ENCODE measurements around the gene ELAVL2. TPM values are rescaled to one million over a fixed set of nuclear protein-coding genes. Genes with fewer than 3 reads are reported as not detected.

Gene ELAVL2
- total RNA-seq, 6 experiments from 2014 or later: not detected

DNA sequence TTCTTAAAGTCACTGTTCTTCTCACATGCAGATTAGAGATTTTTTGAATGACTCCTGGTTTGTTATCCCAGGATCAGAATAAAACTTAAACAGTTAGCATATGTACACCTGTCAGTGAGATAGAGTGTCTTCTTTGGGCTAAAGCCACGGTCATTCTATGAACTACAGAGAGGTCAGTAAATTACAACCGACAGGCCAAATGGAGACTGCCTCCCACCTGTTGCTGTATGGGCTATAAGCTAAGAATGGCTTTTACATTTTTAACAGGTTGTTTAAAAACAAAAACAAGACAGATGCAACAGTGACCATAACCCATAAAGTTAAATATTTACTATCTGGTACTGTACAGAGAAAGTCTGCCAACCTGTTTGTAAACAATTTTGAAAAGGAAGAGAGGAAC lies 125.7 kb downstream of the ELAVL2 start:
- Histone ChIP-seq H3K27me3 (no peaks in the 10 kb centered on the region), H3K4me1 (no peaks in the 10 kb centered on the region), H3K36me3 (no peaks in the 10 kb centered on the region), H3K27ac (no peak overlapping the region), H3K9me3 (no peaks in the 10 kb centered on the region), H3K4me3 (no peak overlapping the region)
- no peak for ATAC-seq
- 48% methylated on average over 2 of the region's 2 CpGs for WGBS (ENCODE audit: insufficient coverage, low coverage, low lambda C conversion rate, missing lambda C conversion rate)
- DNase-seq: no peak
- no peak for TF ChIP-seq POLR2A (IDR thresholded peaks at IDR 0.05)
- TF ChIP-seq, protein P1, sequence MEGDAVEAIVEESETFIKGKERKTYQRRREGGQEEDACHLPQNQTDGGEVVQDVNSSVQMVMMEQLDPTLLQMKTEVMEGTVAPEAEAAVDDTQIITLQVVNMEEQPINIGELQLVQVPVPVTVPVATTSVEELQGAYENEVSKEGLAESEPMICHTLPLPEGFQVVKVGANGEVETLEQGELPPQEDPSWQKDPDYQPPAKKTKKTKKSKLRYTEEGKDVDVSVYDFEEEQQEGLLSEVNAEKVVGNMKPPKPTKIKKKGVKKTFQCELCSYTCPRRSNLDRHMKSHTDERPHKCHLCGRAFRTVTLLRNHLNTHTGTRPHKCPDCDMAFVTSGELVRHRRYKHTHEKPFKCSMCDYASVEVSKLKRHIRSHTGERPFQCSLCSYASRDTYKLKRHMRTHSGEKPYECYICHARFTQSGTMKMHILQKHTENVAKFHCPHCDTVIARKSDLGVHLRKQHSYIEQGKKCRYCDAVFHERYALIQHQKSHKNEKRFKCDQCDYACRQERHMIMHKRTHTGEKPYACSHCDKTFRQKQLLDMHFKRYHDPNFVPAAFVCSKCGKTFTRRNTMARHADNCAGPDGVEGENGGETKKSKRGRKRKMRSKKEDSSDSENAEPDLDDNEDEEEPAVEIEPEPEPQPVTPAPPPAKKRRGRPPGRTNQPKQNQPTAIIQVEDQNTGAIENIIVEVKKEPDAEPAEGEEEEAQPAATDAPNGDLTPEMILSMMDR (IDR thresholded peaks at IDR 0.05): no peak
- intact Hi-C loops (cut with DNase I): no loop called here

DNA sequence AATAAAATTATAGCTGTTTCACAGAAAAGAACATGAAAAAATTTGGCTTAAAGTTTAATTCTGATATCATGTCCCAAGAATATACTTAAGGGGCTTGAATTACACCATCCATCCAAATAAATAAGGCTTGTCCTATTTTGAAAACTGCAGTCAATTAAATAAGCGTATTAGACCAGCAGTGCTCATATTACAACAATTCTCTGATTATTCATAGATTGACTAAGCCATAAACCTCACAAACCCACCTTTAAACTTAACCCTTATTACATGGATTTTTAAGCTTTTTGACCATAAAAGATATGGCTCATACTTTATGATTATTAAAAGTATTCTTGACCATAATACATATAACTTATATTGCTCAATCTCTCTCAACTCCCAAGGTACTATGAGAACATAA lies 127.9 kb downstream of the ELAVL2 start:
- ATAC-seq (no peak), DNase-seq (no peak)
- Histone ChIP-seq H3K9me3 (no peaks in the 10 kb centered on the region), H3K4me3 (no peak overlapping the region), H3K27me3 (no peaks in the 10 kb centered on the region), H3K27ac (no peak overlapping the region), H3K36me3 (no peaks in the 10 kb centered on the region), H3K4me1 (no peaks in the 10 kb centered on the region)
- 56% methylated on average over 1 of the region's 1 CpG for WGBS (ENCODE audit: insufficient coverage, low coverage, low lambda C conversion rate, missing lambda C conversion rate)
- TF ChIP-seq POLR2A (IDR thresholded peaks at IDR 0.05): no peak
- TF ChIP-seq, protein P1 (IDR thresholded peaks at IDR 0.05): no peak
- intact Hi-C loops (cut with DNase I): no loop called here

DNA sequence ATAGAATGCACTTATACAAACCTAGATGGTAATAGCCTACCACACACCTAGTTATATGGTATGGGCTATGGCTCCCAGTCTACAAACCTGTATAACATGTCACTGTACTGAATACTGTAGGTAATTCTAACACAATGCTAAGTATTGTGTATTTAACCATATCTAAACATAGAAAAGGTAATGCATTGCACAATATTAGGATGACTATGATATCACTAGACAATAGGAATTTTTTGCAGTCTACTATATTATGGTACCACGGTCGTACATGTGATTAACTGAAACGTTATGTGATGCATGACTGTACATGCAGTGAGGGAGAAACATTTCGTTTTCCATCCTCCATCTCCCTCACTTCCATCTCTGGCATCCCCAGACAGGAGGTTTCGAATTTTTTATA lies 130.5 kb downstream of the ELAVL2 start:
- Histone ChIP-seq H3K27me3 (no peaks in the 10 kb centered on the region), H3K36me3 (no peaks in the 10 kb centered on the region), H3K27ac (no peak overlapping the region), H3K4me3 (no peak overlapping the region), H3K9me3 (no peaks in the 10 kb centered on the region), H3K4me1 (no peaks in the 10 kb centered on the region)
- DNase-seq (no peak), ATAC-seq (no peak)
- no peak for TF ChIP-seq POLR2A (IDR thresholded peaks at IDR 0.05)
- TF ChIP-seq, protein P1 (IDR thresholded peaks at IDR 0.05): no peak
- WGBS (ENCODE audit: insufficient coverage, low coverage, low lambda C conversion rate, missing lambda C conversion rate): 45% methylated on average over 5 of the region's 5 CpGs
- intact Hi-C loops (cut with DNase I): no loop called here

DNA sequence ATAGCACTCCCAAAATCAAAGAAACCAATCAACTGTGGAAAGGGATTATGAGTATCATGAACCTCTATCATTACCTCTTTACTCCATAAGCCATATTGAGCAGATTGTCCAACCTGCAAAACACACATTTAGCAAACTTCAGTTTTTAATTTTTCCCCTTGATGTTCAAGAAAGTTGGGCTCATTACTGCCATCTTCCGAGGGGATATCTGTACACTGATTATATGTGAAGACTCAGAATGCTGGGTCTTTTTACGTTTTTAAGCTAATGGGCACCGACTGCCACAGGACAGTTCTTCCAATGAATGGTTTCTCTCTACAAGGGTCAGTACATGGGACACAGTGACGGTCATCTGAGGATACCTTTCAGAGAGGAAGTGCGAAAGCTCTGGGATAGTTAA lies 132.7 kb downstream of the ELAVL2 start:
- H3K4me3 ChIP-seq: no peak overlapping the region
- H3K4me1 ChIP-seq: no peaks in the 10 kb centered on the region
- 67% methylated on average over 5 of the region's 5 CpGs for WGBS (ENCODE audit: insufficient coverage, low coverage, low lambda C conversion rate, missing lambda C conversion rate)
- no peak overlapping the region for H3K27ac ChIP-seq
- no peak for DNase-seq
- intact Hi-C loops (cut with DNase I): no loop called here
- H3K36me3 ChIP-seq: no peaks in the 10 kb centered on the region
- H3K9me3 ChIP-seq: no peaks in the 10 kb centered on the region
- ATAC-seq: no peak
- TF ChIP-seq POLR2A (IDR thresholded peaks at IDR 0.05): no peak
- TF ChIP-seq, protein P1 (IDR thresholded peaks at IDR 0.05): no peak
- H3K27me3 ChIP-seq: no peaks in the 10 kb centered on the region

DNA sequence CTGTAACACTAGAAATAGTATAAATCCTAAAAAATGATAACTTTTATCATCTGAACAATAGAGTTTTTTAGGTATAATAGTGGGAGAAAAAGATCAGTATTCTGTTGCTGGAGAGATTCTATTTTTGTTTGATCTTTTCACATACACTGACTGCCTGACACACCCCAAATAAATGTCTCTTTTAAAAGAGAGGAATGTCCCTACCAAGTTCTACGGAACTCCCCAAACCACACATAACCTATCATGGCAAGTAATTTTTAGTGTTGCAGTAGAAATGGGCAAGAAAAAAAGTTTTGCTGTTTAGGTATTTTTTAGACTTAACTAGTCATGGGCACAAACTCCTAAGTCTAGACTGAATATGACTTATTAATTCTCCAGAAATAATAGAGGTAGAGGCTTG lies 139.1 kb downstream of the ELAVL2 start:
- H3K36me3 ChIP-seq: no peaks in the 10 kb centered on the region
- no peaks in the 10 kb centered on the region for H3K27me3 ChIP-seq
- intact Hi-C loops (cut with DNase I): no loop called here
- no peak overlapping the region for H3K27ac ChIP-seq
- H3K9me3 ChIP-seq: no peaks in the 10 kb centered on the region
- WGBS (ENCODE audit: insufficient coverage, low coverage, low lambda C conversion rate, missing lambda C conversion rate): 80% methylated on average over 1 of the region's 1 CpG
- DNase-seq (no peak), ATAC-seq (no peak)
- H3K4me1 ChIP-seq: no peaks in the 10 kb centered on the region
- H3K4me3 ChIP-seq: no peak overlapping the region
- TF ChIP-seq, protein P1 (IDR thresholded peaks at IDR 0.05): no peak

Measured in right lobe of liver (tissue), 6 donors.